Upper lobe of left lung (tissue), 6 donors: ENCODE measurements around the gene RAB21. TPM values are rescaled to one million over a fixed set of nuclear protein-coding genes. Genes with fewer than 3 reads are reported as not detected.

Experiments used
- ATAC-seq, 2 donors: fragments of 200-7000 bp; cut with Tn5 transposase; one replicate each; pipeline ENCODE4 v1.9.1; 2022; ENCODE audit warnings: mild to moderate bottlenecking in 2 of 2, moderate library complexity in 2 of 2; ENCODE audit not compliant: low FRiP score in 2 of 2
- DNase-seq, 2 donors: peaks; one replicate each; pipeline ENCODE4 v3.0.0-alpha.2; 2019 to 2020
- H3K27ac ChIP-seq, 4 donors: fragments of 200-600 bp; sonication (generic); one replicate each; pipeline ENCODE4 v1.5.1; 2016 to 2019
- H3K27me3 ChIP-seq, 4 donors: fragments of 200-600 bp; sonication (generic); one replicate each; pipeline ENCODE4 v1.5.1; 2017 to 2019
- H3K36me3 ChIP-seq, 4 donors: fragments of 200-600 bp; sonication (generic); one replicate each; pipeline ENCODE4 v1.5.1; 2016 to 2019
- H3K4me1 ChIP-seq, 4 donors: fragments of 200-600 bp; sonication (generic); one replicate each; pipeline ENCODE4 v1.5.1; 2018 to 2019
- H3K4me3 ChIP-seq, 4 donors: fragments of 200-600 bp; sonication (generic); one replicate each; pipeline ENCODE4 v1.5.1; 2017 to 2019; ENCODE audit warnings: mild to moderate bottlenecking in 2 of 4, moderate library complexity in 1 of 4
- H3K9me3 ChIP-seq, 4 donors: fragments of 200-600 bp; sonication (generic); one replicate each; pipeline ENCODE4 v1.5.1; 2018 to 2019
- CTCF ChIP-seq, 6 experiments: fragments of 450-650 bp in 4 of 6; fragments of 200-600 bp in 2 of 6; sonication (generic) in 2 of 6; IDR thresholded peaks; one replicate each; pipeline ENCODE4 v1.5.1; 2016 to 2019; ENCODE audit warnings: antibody characterized with exemption in 6 of 6
- EP300 ChIP-seq, 4 donors: sonication (generic); formaldehyde crosslinking; IDR thresholded peaks; one replicate each; pipeline ENCODE4 v1.5.1; 2017; ENCODE audit warnings: antibody characterized with exemption in 4 of 4, control low read depth in 2 of 4
- POLR2A ChIP-seq, 4 donors: fragments of 450-650 bp; IDR thresholded peaks; one replicate each; pipeline ENCODE4 v1.5.1; 2016 to 2017; ENCODE audit warnings: antibody characterized with exemption in 4 of 4, mild to moderate bottlenecking in 2 of 4
- POLR2AphosphoS5 ChIP-seq, 2 donors: sonication (generic); formaldehyde crosslinking; IDR thresholded peaks; one replicate each; pipeline ENCODE4 v1.5.1; 2017; ENCODE audit warnings: antibody characterized with exemption in 2 of 2
- WGBS, 2 donors: methylation state at CpG; one replicate each; pipeline ENCODE4 v1.1.5; 2017 to 2018; 5-methylcytosine and 5-hydroxymethylcytosine counted together
- total RNA-seq, 6 donors: library from RNA; depleted of rRNA in 4 of 6; stranded (reverse); fragments of >200 nt in 4 of 6; gene quantifications; one replicate each; pipeline versions ENCODE4 v1.1.0 to v1.2.1, GENCODE V29; 2016 to 2021
- donor health status: DM: no; HTN: no; CAD: no; lungs with moderate emphysema.
- donor health status: DM: no; HTN: yes; CAD: no; lungs with severe emphysema.

Gene RAB21
- total RNA-seq, 6 donors from 2014 or later = 9.4 to 78.7 (median 46.1) TPM

GRCh38 chr12:71846322-71846940, 91.8 kb downstream of the RAB21 start:
- ATAC-seq = peak in 1 of 2 donors; percentile 55
- H3K27me3 ChIP-seq = no peaks in the 10 kb centered on the region
- peaks cover 0 to 8% (median 0%) of the 10 kb centered on the region in 4 donors for H3K36me3 ChIP-seq
- no peaks in the 10 kb centered on the region for H3K9me3 ChIP-seq
- H3K27ac ChIP-seq = peak overlapping the region in 1 of 4 donors; percentile 56
- 80 to 82% methylated on average over 3 of the region's 3 CpGs for WGBS, 2 donors
- no peak for DNase-seq
- peaks cover 25 to 61% (median 38%) of the 10 kb centered on the region in 4 donors for H3K4me1 ChIP-seq
- no peak for TF ChIP-seq POLR2AphosphoS5 (IDR thresholded peaks at IDR 0.05)
- TF ChIP-seq CTCF (IDR thresholded peaks at IDR 0.05) = peak; percentile 19 to 47 (median 36)
- TF ChIP-seq EP300 (IDR thresholded peaks at IDR 0.05) = no peak
- no peak for TF ChIP-seq POLR2A (IDR thresholded peaks at IDR 0.05)
- no peak overlapping the region for H3K4me3 ChIP-seq

- ATAC-seq = no peak
Observed at GRCh38 chr12:71848212-71848611, 93.5 kb downstream of the RAB21 start.

GRCh38 chr12:71849109-71849851, 94.6 kb downstream of the RAB21 start:
- ATAC-seq (no peak), DNase-seq (no peak)
- no peak overlapping the region for H3K27ac ChIP-seq
- peaks cover 9 to 39% (median 20%) of the 10 kb centered on the region in 4 donors for H3K4me1 ChIP-seq
- no peak overlapping the region for H3K4me3 ChIP-seq
- no peaks in the 10 kb centered on the region for H3K9me3 ChIP-seq
- 95 to 96% methylated on average over 8 of the region's 8 CpGs for WGBS, 2 donors
- H3K27me3 ChIP-seq = no peaks in the 10 kb centered on the region
- H3K36me3 ChIP-seq = peaks cover 0 to 14% (median 0%) of the 10 kb centered on the region in 4 donors
- TF ChIP-seq POLR2AphosphoS5 (IDR thresholded peaks at IDR 0.05) (no peak), EP300 (IDR thresholded peaks at IDR 0.05) (no peak), POLR2A (IDR thresholded peaks at IDR 0.05) (no peak), CTCF (IDR thresholded peaks at IDR 0.05) (no peak)

More at GRCh38 chr12:71848212-71848611, 93.5 kb downstream of the RAB21 start:
- no peak overlapping the region for H3K4me3 ChIP-seq
- H3K36me3 ChIP-seq = peaks cover 0 to 14% (median 0%) of the 10 kb centered on the region in 4 donors
- TF ChIP-seq POLR2AphosphoS5 (IDR thresholded peaks at IDR 0.05) (no peak), EP300 (IDR thresholded peaks at IDR 0.05) (no peak), POLR2A (IDR thresholded peaks at IDR 0.05) (no peak), CTCF (IDR thresholded peaks at IDR 0.05) (no peak)
- no peaks in the 10 kb centered on the region for H3K9me3 ChIP-seq
- H3K4me1 ChIP-seq = peaks cover 16 to 47% (median 22%) of the 10 kb centered on the region in 4 donors
- H3K27me3 ChIP-seq = no peaks in the 10 kb centered on the region
- DNase-seq = no peak
- no peak overlapping the region for H3K27ac ChIP-seq

Other genes with a start within 250 kb of the RAB21 start
- gene ZFC3H1, start 91.0 kb upstream of the RAB21 start, total RNA-seq = 100 to 1,000 TPM in 3 of 6 donors, 10 to 100 TPM in 3; 35.9 to 225 (median 74.1) TPM
- gene THAP2, start 90.6 kb upstream of the RAB21 start, total RNA-seq = 1 to 10 TPM; 2.1 to 5.0 (median 3.6) TPM
- gene TMEM19, start 68.8 kb upstream of the RAB21 start, total RNA-seq = 10 to 100 TPM in 5 of 6 donors, 1 to 10 TPM in 1; 9.4 to 35.4 (median 20.5) TPM
- 10 to 100 TPM; 25.1 to 71.6 (median 44.3) TPM for gene TBC1D15, start 84.9 kb downstream of the RAB21 start, total RNA-seq
- gene TPH2, start 184.0 kb downstream of the RAB21 start, total RNA-seq = under 1 TPM in 1 of 6 donors, not detected in 5; 0.61 TPM